Stomach (tissue), 9 donors: ENCODE data around the gene DPYD. TPM values are rescaled to one million over a fixed set of nuclear protein-coding genes. Genes with fewer than 3 reads are reported as not detected.

Experiments
- DNase-seq, 2 donors: peaks; one replicate each; pipeline versions ENCODE4 v3.0.0 to v3.0.0-alpha.2; 2013 to 2019
- H3K27ac ChIP-seq, 5 donors: fragments of 200-600 bp in 4 of 5; sonication (generic) in 4 of 5; one replicate each; pipeline ENCODE4 v1.5.1; 2013 to 2019; ENCODE audit warnings: mild to moderate bottlenecking in 1 of 5, moderate library complexity in 1 of 5
- H3K27me3 ChIP-seq, 3 donors: fragments of 200-600 bp; sonication (generic); one replicate each; pipeline ENCODE4 v1.5.1; 2017 to 2019; ENCODE audit warnings: mixed run types in 1 of 3
- H3K36me3 ChIP-seq, 4 donors: fragments of 200-600 bp; sonication (generic); 1 replicate in 3 of 4; 2 replicates in 1 of 4; pipeline ENCODE4 v1.5.1; 2016 to 2019
- H3K4me1 ChIP-seq, 4 donors: fragments of 200-600 bp; sonication (generic); one replicate each; pipeline ENCODE4 v1.5.1; 2016 to 2019
- H3K4me3 ChIP-seq, 4 donors: fragments of 200-600 bp; sonication (generic) in 3 of 4; one replicate each; pipeline ENCODE4 v1.5.1; 2016 to 2019; ENCODE audit warnings: mild to moderate bottlenecking in 1 of 4
- H3K9me3 ChIP-seq, 4 donors: fragments of 200-600 bp; sonication (generic); one replicate each; pipeline ENCODE4 v1.5.1; 2016 to 2019
- EP300 ChIP-seq: sonication (generic); formaldehyde crosslinking; IDR thresholded peaks from one replicate; pipeline ENCODE4 v1.6.1; 2017; ENCODE audit warnings: antibody characterized with exemption
- POLR2A ChIP-seq, 4 donors: fragments of 450-650 bp; IDR thresholded peaks; one replicate each; pipeline ENCODE4 v1.6.1; 2016; ENCODE audit warnings: antibody characterized with exemption in 4 of 4, control low read depth in 2 of 4, mild to moderate bottlenecking in 1 of 4, moderate library complexity in 1 of 4
- POLR2AphosphoS5 ChIP-seq, 3 donors: sonication (generic); formaldehyde crosslinking; IDR thresholded peaks; one replicate each; pipeline ENCODE4 v1.6.1; 2016; ENCODE audit warnings: antibody characterized with exemption in 3 of 3
- WGBS, 5 donors: extraction: QIAGEN DNeasy Blood & Tissue Kit in 3 of 5; methylation state at CpG; one replicate each; pipeline versions ENCODE4 v1.1.5 to v1.1.7; 2013 to 2018; 5-methylcytosine and 5-hydroxymethylcytosine counted together
- intact Hi-C: fragments of 100-400 bp; cut with DNase I; formaldehyde crosslinking; loops from one replicate; pipeline ENCODE4 v1.15.1; 2023; ENCODE audit warnings: low total_unique reads
- polyA plus RNA-seq, 3 donors: library from polyadenylated mRNA; stranded (reverse); fragments of 200-250 nt; gene quantifications; one replicate each; pipeline ENCODE4 v1.2.3, GENCODE V29; 2013
- total RNA-seq, 5 donors: library from RNA; depleted of rRNA; stranded (reverse); fragments of >200 nt; gene quantifications; one replicate each; pipeline versions ENCODE4 v1.1.0 to v1.2.3, GENCODE V29; 2014 to 2016
- TF ChIP-seq, protein P1 (sequence below), 7 experiments: fragments of 450-650 bp in 4 of 7; fragments of 200-600 bp in 3 of 7; sonication (generic) in 3 of 7; IDR thresholded peaks; one replicate each; pipeline ENCODE4 v1.5.1; 2016 to 2019; ENCODE audit warnings: antibody characterized with exemption in 7 of 7, control low read depth in 2 of 7, mild to moderate bottlenecking in 1 of 7
- donor health status: healthy with polysubstance abuse.
- donor health status: Bipolar disorder and iron deficiency.
- donor health status: healthy.

The DPYD gene
- total and polyA plus RNA-seq, 8 donors = 7.5 to 58.2 (median 18.2) TPM

DNA sequence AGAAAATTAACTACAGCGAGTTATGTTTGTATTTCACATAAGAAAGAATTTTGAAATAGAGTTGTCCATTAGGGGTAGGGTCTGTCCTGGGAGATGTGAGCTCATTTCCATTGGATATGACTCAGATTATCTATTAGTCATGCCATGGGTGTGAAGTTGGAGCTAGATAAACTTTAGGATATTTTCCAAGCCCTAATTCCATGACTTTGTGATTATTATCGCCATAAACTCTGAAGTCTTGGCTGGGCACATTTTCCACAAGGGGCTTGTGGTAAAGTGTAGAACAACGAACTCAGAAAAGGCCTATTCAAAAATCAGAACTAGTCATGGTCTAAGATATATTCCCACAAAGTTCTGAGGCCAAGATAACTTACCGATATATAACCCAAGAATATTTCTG, 396.6 kb downstream of the DPYD start:
- H3K4me1 ChIP-seq = no peaks in the 10 kb centered on the region
- 84 to 95% (median 93%) methylated on average over 4 of the region's 4 CpGs for WGBS, 5 donors
- no peak for DNase-seq
- TF ChIP-seq, protein P1, sequence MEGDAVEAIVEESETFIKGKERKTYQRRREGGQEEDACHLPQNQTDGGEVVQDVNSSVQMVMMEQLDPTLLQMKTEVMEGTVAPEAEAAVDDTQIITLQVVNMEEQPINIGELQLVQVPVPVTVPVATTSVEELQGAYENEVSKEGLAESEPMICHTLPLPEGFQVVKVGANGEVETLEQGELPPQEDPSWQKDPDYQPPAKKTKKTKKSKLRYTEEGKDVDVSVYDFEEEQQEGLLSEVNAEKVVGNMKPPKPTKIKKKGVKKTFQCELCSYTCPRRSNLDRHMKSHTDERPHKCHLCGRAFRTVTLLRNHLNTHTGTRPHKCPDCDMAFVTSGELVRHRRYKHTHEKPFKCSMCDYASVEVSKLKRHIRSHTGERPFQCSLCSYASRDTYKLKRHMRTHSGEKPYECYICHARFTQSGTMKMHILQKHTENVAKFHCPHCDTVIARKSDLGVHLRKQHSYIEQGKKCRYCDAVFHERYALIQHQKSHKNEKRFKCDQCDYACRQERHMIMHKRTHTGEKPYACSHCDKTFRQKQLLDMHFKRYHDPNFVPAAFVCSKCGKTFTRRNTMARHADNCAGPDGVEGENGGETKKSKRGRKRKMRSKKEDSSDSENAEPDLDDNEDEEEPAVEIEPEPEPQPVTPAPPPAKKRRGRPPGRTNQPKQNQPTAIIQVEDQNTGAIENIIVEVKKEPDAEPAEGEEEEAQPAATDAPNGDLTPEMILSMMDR (IDR thresholded peaks at IDR 0.05) = no peak
- TF ChIP-seq POLR2AphosphoS5 (IDR thresholded peaks at IDR 0.05) (no peak), POLR2A (IDR thresholded peaks at IDR 0.05) (no peak), EP300 (no peak)
- H3K36me3 ChIP-seq = no peaks in the 10 kb centered on the region
- no peaks in the 10 kb centered on the region for H3K27me3 ChIP-seq
- intact Hi-C loops = no loop called here
- no peak overlapping the region for H3K4me3 ChIP-seq
- peaks cover 0 to 8% (median 0%) of the 10 kb centered on the region in 4 donors for H3K9me3 ChIP-seq
- H3K27ac ChIP-seq = no peak overlapping the region

DNA sequence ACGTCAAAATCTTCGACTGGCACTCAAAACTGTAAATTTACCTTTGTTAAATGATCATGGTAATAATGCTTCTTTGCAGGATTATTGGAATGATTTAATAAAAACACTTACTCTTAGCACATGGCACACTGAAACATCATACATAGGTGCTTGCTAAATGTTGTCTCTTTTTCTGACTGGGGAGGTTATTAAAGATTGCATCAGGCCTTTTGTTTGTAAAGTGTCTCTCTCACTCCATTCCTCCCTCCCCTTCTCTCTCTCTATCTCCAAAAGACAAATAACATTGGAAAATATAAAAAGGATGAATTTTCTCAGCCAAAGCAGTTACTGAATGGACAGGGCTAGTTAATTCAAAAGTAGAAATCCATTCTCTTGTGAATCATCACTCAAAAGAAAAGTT, 404.2 kb downstream of the DPYD start:
- Histone ChIP-seq H3K36me3 (no peaks in the 10 kb centered on the region), H3K27me3 (no peaks in the 10 kb centered on the region), H3K27ac (no peak overlapping the region), H3K4me1 (no peaks in the 10 kb centered on the region), H3K9me3 (peaks cover 0 to 4% (median 0%) of the 10 kb centered on the region in 4 donors), H3K4me3 (no peak overlapping the region)
- WGBS, 5 donors = 96 to 100% (median 97%) methylated on average over 2 of the region's 2 CpGs
- TF ChIP-seq, protein P1 (IDR thresholded peaks at IDR 0.05) = no peak
- no peak for TF ChIP-seq POLR2AphosphoS5 (IDR thresholded peaks at IDR 0.05)
- no peak for TF ChIP-seq EP300
- no peak for TF ChIP-seq POLR2A (IDR thresholded peaks at IDR 0.05)
- DNase-seq = no peak
- intact Hi-C loops = no loop called here

DNA sequence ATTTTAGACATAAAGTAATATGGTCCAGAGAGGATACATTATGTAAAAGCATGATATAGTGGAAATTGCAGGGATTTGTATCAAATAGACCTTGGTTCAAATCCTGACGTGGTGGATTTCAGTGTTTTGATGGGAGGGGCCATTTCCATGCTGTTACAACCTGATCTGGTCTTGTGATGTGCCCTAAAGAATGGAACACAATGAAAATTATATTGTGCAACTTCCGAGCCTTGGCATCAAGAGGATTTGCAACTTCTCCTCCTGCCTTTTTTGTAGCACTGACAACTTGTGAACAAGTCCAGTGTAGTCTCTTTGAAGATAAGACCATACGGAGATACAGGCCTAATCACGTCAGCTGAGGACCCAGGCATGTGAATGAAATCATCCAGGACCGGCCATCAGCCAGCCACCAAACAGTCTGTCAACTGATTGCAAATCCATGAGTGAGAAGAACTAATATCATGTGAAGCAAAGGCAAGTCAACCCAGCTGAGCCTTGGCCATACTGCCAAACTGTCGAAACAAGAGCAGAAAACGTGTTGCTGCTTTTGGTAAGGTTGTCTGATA, 412.1 kb downstream of the DPYD start:
- DNase-seq = no peak
- TF ChIP-seq POLR2A (IDR thresholded peaks at IDR 0.05) (no peak), POLR2AphosphoS5 (IDR thresholded peaks at IDR 0.05) (no peak), EP300 (no peak)
- TF ChIP-seq, protein P1 (IDR thresholded peaks at IDR 0.05) = no peak
- Histone ChIP-seq H3K9me3 (peaks cover 0 to 8% (median 4%) of the 10 kb centered on the region in 4 donors), H3K4me3 (no peak overlapping the region), H3K4me1 (no peaks in the 10 kb centered on the region), H3K27ac (no peak overlapping the region), H3K36me3 (no peaks in the 10 kb centered on the region), H3K27me3 (no peaks in the 10 kb centered on the region)
- intact Hi-C loops = no loop called here
- WGBS, 5 donors = 90 to 96% (median 94%) methylated on average over 7 of the region's 7 CpGs

DNA sequence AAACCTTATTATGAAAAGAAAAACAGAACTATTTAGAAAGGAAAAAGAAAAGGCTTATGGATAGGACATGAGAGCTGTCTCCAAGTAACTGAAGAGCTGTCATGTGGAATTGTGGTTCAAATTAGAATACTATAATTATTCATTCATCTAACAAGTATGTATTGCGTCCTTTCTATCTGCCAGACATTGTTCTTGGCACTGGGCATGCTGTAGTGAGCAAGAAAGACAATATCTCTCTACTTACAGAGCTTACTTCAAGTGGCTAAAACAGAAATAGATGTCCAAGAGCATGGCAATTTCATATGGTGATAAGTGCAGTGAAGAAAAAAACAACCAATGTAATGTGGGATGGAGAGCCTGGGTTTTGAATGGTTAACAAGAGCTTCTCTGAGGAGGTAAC, 413.0 kb downstream of the DPYD start:
- H3K27ac ChIP-seq = no peak overlapping the region
- no peak overlapping the region for H3K4me3 ChIP-seq
- 75 to 97% (median 90%) methylated on average over 1 of the region's 1 CpG for WGBS, 5 donors
- no peaks in the 10 kb centered on the region for H3K27me3 ChIP-seq
- no peak for TF ChIP-seq POLR2A (IDR thresholded peaks at IDR 0.05)
- no peak for TF ChIP-seq EP300
- intact Hi-C loops = no loop called here
- no peaks in the 10 kb centered on the region for H3K36me3 ChIP-seq
- DNase-seq = no peak
- H3K4me1 ChIP-seq = no peaks in the 10 kb centered on the region
- peaks cover 0 to 8% (median 4%) of the 10 kb centered on the region in 4 donors for H3K9me3 ChIP-seq

DNA sequence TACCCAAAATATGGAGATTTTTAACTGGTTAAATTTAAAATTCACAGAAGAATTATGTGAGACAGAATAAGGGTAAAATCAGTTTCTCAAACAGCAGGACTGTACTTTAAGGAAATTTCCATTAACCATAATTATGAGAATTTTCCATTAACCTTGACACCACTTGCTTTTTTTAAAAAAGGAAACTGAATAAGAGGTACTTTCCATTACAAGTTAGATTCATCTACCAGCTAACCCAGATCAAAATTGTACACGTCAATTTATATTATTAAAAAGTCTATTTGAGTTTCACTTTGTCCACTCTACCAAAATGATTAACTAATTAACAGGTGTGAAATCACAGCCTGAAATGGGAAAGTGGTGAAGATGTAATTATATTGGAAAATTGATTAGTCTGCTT, 414.5 kb downstream of the DPYD start:
- 73 to 89% (median 83%) methylated on average over 1 of the region's 1 CpG for WGBS, 5 donors
- intact Hi-C loops = no loop called here
- TF ChIP-seq EP300 (no peak), POLR2A (IDR thresholded peaks at IDR 0.05) (no peak), POLR2AphosphoS5 (IDR thresholded peaks at IDR 0.05) (no peak)
- TF ChIP-seq, protein P1 (IDR thresholded peaks at IDR 0.05) = no peak
- Histone ChIP-seq H3K4me3 (no peak overlapping the region), H3K27me3 (no peaks in the 10 kb centered on the region), H3K4me1 (no peaks in the 10 kb centered on the region), H3K27ac (no peak overlapping the region), H3K36me3 (no peaks in the 10 kb centered on the region), H3K9me3 (peaks cover 0 to 8% (median 4%) of the 10 kb centered on the region in 4 donors)
- no peak for DNase-seq
